Measurements from ENCODE around the gene NAPSA. TPM values are rescaled to one million over a fixed set of nuclear protein-coding genes. Genes with fewer than 3 reads are reported as not detected.
"Not testable (repeated sequence)": the region's sequence is repeated elsewhere in the genome, so short reads cannot be mapped to it uniquely, and the experiment has no call there.

NAPSA gene
- total RNA-seq, 1 donor from 2014 or later = 0.26 TPM

DNA sequence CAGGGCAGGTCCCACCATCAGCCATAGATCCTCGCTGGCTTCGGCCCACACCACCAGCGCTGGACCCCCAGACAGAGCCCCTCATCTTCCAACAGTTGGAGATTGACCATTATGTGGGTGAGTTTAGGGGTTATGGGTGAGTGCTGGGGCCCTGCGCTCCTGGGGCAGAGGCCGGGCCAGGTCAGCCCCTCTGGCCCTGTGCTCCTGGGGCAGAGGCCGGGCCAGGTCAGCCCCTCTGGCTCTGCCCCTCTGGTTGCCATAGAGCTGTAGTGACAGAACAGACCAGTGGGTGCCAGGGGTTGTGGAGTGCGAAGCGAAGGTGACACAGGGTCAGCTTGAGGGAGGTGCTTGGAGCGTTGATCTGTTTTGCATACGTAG lies 33.9 kb upstream of the NAPSA start:
- DNase-seq (ENCODE audit: low read depth) = no peak
- Histone ChIP-seq H3K27me3 (ENCODE audit: control insufficient read depth, insufficient read depth, low read length) (no peaks in the 10 kb centered on the region), H3K36me3 (ENCODE audit: control insufficient read depth, insufficient read depth, low read length) (peaks cover 5% of the 10 kb centered on the region), H3K4me3 (ENCODE audit: low read depth, low read length) (no peak overlapping the region)
- no peak for FAIRE-seq
- TF ChIP-seq, protein P1, sequence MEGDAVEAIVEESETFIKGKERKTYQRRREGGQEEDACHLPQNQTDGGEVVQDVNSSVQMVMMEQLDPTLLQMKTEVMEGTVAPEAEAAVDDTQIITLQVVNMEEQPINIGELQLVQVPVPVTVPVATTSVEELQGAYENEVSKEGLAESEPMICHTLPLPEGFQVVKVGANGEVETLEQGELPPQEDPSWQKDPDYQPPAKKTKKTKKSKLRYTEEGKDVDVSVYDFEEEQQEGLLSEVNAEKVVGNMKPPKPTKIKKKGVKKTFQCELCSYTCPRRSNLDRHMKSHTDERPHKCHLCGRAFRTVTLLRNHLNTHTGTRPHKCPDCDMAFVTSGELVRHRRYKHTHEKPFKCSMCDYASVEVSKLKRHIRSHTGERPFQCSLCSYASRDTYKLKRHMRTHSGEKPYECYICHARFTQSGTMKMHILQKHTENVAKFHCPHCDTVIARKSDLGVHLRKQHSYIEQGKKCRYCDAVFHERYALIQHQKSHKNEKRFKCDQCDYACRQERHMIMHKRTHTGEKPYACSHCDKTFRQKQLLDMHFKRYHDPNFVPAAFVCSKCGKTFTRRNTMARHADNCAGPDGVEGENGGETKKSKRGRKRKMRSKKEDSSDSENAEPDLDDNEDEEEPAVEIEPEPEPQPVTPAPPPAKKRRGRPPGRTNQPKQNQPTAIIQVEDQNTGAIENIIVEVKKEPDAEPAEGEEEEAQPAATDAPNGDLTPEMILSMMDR (IDR thresholded peaks at IDR 0.05; ENCODE audit: insufficient read depth, low read length, severe bottlenecking) = no peak

DNA sequence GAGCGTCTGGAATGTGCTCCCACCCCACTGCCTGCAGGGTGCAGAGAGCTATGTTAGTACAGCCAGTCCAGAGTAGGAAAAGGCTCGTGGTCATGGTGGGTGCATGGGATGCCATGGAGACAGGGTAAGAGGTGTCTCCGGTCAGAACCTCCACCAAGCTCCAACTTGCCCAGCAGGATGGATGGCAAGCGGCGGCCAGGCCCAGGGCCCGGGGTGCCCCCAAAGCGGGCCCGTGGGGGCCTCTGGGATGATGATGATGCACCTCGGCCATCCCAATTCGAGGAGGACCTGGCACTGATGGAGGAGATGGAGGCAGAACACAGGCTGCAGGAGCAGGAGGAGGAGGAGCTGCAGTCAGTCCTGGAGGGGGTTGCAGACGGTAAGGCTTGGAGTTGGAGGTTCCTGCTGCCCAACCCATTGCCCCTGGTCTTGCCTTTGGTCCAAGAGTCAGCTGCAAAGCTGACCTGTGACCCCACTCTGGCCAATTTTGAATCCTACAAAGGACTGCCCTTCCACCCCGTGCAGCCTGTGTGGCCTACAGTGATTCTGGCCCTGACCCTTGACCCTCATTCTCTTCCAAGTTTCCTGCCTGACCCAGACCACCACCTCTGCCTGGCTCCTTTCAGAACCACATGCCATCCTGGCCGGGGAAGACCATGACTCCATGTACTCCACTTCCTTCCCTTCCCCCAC lies 33.4 kb upstream of the NAPSA start:
- H3K4me3 ChIP-seq (ENCODE audit: low read depth, low read length) = no peak overlapping the region
- H3K36me3 ChIP-seq (ENCODE audit: control insufficient read depth, insufficient read depth, low read length) = peaks cover 5% of the 10 kb centered on the region
- DNase-seq (ENCODE audit: low read depth) (no peak), FAIRE-seq (no peak)
- no peaks in the 10 kb centered on the region for H3K27me3 ChIP-seq (ENCODE audit: control insufficient read depth, insufficient read depth, low read length)
- TF ChIP-seq, protein P1 (IDR thresholded peaks at IDR 0.05; ENCODE audit: insufficient read depth, low read length, severe bottlenecking) = no peak

DNA sequence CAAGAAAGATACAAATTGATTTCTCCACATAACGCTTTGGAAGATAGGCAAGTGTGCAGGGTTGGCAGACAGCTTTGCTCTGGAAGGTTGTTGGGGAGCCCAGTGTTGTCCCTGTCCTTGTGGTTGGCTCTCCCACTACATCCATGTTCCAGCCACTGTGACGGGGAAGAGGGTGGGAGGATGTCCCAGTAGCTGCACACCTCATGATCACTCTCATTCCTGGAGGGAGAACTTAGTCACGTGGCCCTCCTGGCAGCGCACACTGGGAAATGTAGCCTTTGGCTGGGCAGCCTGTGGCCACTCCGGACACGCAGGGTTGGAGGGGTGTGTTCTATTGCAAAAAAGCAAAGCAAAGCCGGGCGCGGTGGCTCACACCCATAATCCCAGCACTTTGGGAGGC lies 28.6 kb upstream of the NAPSA start:
- peaks cover 3% of the 10 kb centered on the region for H3K36me3 ChIP-seq (ENCODE audit: control insufficient read depth, insufficient read depth, low read length)
- H3K27me3 ChIP-seq (ENCODE audit: control insufficient read depth, insufficient read depth, low read length) = no peaks in the 10 kb centered on the region
- DNase-seq (ENCODE audit: low read depth) (no peak), FAIRE-seq (no peak)
- H3K4me3 ChIP-seq (ENCODE audit: low read depth, low read length) = no peak overlapping the region
- TF ChIP-seq, protein P1 (IDR thresholded peaks at IDR 0.05; ENCODE audit: insufficient read depth, low read length, severe bottlenecking) = no peak

DNA sequence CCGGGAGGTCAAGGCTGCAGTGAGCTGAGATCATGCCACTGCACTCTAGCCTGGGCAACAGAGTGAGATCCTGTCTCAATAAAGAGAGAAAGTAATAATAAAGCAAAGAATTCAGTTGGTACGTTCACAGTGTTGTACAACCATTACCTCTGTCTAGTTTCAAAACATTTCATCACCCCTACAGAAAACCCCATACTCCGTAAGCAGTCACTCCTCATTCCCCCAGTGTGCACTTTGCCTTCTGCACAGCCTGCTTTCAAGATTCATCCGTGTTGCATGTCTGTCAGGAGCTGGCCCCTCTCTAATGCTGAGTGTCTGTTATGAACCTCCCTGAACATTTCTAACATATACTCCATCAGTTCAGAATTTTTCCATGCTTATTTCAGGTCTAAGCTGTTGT lies 28.1 kb upstream of the NAPSA start:
- DNase-seq (ENCODE audit: low read depth) (no peak), FAIRE-seq (no peak)
- TF ChIP-seq, protein P1 (IDR thresholded peaks at IDR 0.05; ENCODE audit: insufficient read depth, low read length, severe bottlenecking) = no peak
- H3K4me3 ChIP-seq (ENCODE audit: low read depth, low read length) = no peak overlapping the region
- no peaks in the 10 kb centered on the region for H3K27me3 ChIP-seq (ENCODE audit: control insufficient read depth, insufficient read depth, low read length)
- no peaks in the 10 kb centered on the region for H3K36me3 ChIP-seq (ENCODE audit: control insufficient read depth, insufficient read depth, low read length)

DNA sequence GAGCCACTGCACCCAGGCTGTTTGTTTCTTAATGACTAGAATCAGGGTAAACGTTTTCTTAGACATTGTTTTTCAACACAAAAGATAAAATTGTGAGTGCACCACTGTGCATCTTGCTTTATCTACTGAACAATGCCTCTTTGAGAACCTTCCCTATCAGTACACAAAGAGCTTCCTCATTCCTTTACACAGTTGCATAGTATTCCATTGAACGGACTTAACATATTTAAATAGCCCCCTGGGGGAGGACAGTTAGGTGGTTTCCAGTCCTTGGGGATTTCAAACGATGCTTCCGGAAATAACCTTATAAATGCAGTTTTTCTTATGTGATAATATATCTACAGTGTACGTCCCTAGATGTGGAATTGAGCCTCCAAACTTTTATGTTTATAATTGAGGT lies 27.3 kb upstream of the NAPSA start:
- H3K4me3 ChIP-seq (ENCODE audit: low read depth, low read length) = no peak overlapping the region
- TF ChIP-seq, protein P1 (IDR thresholded peaks at IDR 0.05; ENCODE audit: insufficient read depth, low read length, severe bottlenecking) = no peak
- DNase-seq (ENCODE audit: low read depth) (no peak), FAIRE-seq (no peak)
- no peaks in the 10 kb centered on the region for H3K27me3 ChIP-seq (ENCODE audit: control insufficient read depth, insufficient read depth, low read length)
- H3K36me3 ChIP-seq (ENCODE audit: control insufficient read depth, insufficient read depth, low read length) = no peaks in the 10 kb centered on the region

DNA sequence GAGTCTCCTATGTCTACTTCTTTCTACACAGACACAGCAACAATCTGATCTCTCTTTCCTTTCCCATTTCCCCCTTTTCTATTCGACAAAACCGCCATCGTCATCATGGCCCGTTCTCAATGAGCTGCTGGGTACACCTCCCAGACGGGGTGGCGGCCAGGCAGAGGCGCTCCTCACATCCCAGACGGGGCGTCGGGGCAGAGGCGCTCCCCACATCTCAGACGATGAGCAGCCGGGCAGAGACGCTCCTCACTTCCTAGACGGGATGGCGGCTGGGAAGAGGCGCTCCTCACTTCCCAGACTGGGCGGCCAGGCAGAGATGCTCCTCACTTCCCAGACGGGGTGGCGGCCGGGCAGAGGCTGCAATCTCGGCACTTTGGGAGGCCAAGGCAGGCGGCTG lies 25.5 kb upstream of the NAPSA start:
- H3K36me3 ChIP-seq (ENCODE audit: control insufficient read depth, insufficient read depth, low read length); H3K27me3 ChIP-seq (ENCODE audit: control insufficient read depth, insufficient read depth, low read length); FAIRE-seq: not testable (repeated sequence)

DNA sequence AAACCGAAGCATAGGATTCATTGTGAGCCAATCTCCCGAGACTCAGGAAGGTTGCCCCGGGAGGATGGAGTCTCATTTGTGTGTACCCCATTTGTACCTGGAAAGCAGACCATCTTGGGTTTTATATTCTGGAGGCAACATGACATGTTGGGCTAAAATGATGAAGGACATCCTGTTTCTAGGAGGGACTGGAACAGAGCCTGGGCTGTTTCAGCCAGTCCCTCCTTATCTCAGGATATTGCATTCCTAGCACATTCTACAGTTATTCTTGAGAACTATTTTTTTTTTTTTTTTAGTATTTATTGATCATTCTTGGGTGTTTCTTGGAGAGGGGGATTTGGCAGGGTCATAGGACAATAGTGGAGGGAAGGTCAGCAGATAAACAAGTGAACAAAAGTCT lies 24.9 kb upstream of the NAPSA start:
- not testable (repeated sequence) for H3K36me3 ChIP-seq (ENCODE audit: control insufficient read depth, insufficient read depth, low read length); H3K4me3 ChIP-seq (ENCODE audit: low read depth, low read length); H3K27me3 ChIP-seq (ENCODE audit: control insufficient read depth, insufficient read depth, low read length); DNase-seq (ENCODE audit: low read depth); FAIRE-seq

More for the DNA sequence above, 25.5 kb upstream of the NAPSA start:
- not testable (repeated sequence) for H3K4me3 ChIP-seq (ENCODE audit: low read depth, low read length); DNase-seq (ENCODE audit: low read depth)

All from bronchial epithelial cell (primary cell).